NCI-H82 treated with DMSO at 0.1 percent for 48 hours (cell line): ENCODE measurements around the gene TEX38.
"Not testable (repeated sequence)": the region's sequence is repeated elsewhere in the genome, so short reads cannot be mapped to it uniquely, and the experiment has no call there.

Experiments used
- DNase-seq: peaks from one replicate; lab custom pipeline; 2025; ENCODE audit not compliant: unreplicated experiment; lab: John Stamatoyannopoulos, UW

TEX38 gene

GRCh38 chr1:46687093-46687659, 15.5 kb downstream of the TEX38 start:
- DNase-seq = no peak

GRCh38 chr1:46687921-46688509, 16.4 kb downstream of the TEX38 start:
- no peak for DNase-seq

DNA sequence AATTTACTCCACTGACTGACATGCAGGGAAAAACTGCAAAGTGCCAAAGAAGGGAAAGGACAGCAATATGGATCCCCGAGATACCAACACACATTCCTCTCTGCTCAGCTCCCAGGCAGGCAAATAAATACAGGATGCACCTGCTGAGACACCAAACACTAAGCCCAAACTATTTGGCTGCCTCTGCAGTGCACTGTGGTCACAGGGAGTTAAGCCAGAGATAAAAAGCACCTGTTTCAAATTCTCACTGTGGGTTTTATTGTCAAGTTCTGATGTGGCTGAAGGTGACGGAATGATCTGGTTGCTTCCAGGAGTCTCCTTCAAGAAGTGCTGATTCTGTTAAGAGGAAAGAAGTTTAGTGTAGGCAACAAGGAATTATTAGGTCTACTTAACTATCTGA, 17.7 kb downstream of the TEX38 start:
- DNase-seq = no peak

DNA sequence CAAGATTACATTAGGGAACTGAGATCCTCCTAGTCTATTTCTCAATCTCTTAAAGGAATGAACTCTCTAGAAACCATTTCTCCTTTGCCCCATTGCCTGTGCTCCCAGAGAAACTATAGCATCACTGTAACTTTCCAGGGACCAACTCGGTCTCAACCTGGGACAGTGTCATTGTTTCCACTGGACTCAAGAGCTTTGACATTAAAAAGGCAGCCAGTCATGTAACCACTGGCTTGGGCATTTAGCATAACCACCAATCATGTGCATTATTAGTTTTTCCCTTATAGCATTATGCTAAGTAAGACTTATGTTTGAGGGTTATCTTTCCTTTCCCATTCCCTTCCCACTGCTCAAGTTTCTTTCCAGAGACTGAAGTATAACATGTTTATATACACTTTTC, 18.2 kb downstream of the TEX38 start:
- no peak for DNase-seq

DNA sequence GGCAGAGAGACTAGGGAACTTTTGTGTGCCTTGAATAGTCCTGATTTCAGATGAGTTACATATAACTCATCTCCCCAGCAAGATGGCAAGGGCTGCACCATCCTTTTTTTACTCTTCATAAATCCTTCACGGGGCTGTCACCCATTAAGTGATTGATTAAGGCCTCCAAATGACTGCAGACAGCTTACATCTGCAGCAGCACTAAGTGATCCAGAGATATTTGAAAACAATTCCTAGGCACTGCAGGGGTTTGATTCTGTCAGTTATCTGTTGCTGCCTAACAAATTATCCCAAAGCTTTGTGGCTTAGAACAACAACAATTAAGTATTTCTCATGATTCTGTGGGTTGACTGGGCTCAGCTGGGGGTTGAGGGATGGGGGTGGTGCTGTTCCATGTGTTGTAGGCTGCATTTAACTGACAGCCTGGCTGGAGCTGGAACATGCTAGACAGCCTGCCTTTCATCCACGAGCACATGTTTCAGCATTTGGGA, 19.3 kb downstream of the TEX38 start:
- DNase-seq = no peak

- DNase-seq = no peak
These were observed 20.5 kb downstream of the TEX38 start for GRCh38 chr1:46691997-46692790.

DNA sequence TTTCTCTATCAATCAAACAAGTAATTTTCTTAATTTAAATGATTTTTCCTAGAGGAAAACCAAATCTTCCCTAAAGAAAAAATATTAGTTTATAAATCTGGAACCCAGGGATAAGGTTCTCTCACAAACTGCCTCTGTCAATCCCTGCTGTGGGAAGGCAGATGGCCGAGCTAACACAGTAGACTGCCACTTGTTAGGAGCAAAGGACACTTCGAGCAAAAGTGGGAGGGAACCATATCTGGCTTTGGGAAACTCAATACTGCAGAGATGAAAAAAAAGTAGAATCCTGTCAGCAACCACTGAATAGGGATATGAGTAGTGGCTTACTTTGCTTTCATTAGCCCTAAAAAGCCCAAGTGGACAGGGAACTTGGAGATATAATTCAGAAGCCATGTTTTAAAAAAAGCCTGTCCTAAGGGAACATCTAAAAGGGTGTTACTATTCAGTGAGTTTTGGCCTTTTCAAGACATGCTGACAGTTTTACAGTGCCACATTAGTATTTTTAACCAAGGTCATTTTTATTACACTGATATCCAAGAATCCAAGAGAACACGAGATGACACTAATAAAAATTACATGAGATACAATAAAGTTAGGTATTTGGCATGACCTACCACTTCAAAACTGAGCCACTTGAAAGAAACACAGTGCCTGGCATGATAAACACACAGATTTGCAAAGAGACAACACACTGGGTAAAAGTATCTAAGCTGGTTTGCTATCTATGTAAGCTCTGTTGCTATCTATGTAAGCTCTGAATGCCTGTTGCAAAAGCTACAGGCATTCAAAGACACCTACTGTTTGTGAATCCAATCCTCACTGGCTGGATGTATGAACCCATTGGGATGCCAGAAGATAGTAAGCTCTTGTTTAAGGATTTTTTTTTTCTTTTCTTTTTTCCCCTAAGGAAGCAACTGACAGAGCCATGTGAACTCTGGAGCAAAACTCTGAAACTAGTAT, 21.4 kb downstream of the TEX38 start:
- DNase-seq = no peak

GRCh38 chr1:46694676-46695075, 23.0 kb downstream of the TEX38 start:
- not testable (repeated sequence) for DNase-seq

DNA sequence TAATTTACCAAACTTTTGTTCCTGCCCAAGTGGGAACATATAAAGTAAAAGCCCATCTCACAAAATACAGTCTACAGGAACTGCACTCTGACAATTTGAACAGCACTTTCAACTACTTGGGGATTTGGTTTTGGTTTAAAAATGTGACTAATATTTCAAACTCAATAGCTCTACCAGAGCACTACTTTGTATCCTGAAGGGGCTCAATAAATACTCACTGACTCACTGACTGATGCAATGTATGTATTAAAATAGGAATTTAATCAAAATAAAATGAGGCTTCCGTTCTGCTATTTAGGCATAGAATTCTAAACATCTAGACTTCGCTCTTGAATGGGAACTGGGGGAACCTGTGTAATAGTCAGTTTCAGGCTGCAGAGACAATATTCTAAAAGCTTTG, 25.4 kb downstream of the TEX38 start:
- no peak for DNase-seq

DNA sequence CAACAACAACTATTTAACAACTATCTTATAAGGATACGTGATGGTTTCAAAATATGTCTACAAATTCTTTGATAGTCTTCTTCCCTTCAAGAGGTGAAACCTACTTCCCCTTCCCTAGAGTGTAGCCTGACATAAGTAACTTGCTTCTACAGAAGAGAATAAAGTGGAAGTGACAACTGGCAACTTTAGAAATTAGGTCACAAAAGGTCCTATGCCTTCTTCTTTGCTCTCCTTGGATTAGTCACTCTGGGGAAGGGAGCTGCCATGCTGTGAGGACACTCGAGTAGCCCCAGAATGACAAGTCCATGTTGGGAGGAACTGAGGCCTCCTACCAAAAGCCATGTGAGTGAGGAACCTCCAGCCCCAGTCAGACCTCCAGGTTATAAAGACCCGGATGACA, 28.0 kb downstream of the TEX38 start:
- DNase-seq = no peak

GRCh38 chr1:46703927-46704641, 32.4 kb downstream of the TEX38 start:
- DNase-seq = no peak

- DNase-seq = no peak
These were observed 33.8 kb downstream of the TEX38 start for GRCh38 chr1:46705408-46705807.

- no peak for DNase-seq
These were observed 36.5 kb downstream of the TEX38 start for GRCh38 chr1:46708121-46708520.

GRCh38 chr1:46714976-46715375, 43.3 kb downstream of the TEX38 start:
- no peak for DNase-seq

DNA sequence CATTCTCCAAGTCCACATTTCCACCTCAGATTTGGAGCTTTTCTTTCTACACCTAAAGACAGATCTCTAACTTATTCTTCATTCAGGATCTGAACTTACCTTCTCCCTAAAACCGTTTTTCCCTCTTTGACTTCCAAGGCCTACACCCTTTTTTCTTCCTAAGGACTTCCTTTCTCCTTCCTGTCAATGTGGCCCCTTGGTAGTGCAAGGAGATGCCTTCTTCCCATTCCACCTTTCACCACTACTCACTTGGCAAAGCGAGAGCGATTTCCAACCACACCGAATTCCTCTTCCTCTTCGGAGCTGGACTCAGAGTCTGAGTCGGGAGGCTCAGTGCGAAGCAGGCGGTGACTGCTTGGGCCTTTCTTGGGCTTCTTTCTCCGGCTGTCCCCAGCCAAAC, 46.0 kb downstream of the TEX38 start:
- no peak for DNase-seq

DNA sequence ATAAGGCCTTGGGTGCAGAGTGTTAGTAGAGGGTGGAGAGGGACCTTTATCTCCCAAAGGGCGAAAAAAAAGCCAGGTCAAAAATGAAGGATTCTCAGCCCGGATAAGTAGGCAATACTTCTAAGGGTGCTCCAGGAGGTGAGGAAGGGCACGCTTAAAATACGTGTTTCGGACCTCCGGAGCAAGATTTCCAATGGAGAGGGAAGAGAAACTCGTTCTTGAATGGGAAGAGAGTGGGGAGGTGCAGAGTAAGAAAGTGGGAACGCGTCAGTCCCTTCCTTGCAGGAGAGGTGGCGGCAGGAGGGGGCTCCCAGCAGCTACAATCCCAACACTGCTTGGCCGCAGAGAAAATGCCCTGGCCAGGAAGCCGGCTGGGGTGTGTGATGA, 46.7 kb downstream of the TEX38 start:
- DNase-seq = no peak

GRCh38 chr1:46718727-46719622, 47.3 kb downstream of the TEX38 start, which contains the start of gene EFCAB14:
Gene EFCAB14 (minus strand): TSS chr1:46719114. CDS start chr1:46718087, 1,027 bp downstream.
- peak; percentile 92 for DNase-seq

- no peak for DNase-seq
These were observed 48.0 kb downstream of the TEX38 start for GRCh38 chr1:46719689-46720088.

DNA sequence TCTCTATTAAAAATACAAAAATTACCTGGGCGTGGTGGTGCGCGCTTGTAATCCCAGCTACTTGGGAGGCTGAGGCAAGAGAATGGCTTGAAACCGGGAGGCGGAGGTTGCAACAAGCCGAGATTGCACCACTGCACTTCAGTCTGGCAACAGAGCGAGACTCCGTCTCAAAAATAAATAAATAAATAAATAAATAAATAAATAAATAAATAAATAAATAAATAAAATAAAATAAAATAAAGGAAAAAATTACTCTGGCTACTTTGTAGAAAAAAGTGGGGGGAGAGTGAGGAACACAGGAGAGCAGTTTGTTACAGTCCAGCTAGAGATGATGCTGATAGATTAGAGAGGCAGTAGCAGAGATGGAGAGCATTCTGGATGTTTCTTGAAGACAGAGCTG, 48.7 kb downstream of the TEX38 start:
- not testable (repeated sequence) for DNase-seq
